ENCODE measurements around the gene NELFE.
"Not testable (repeated sequence)": the region's sequence is repeated elsewhere in the genome, so short reads cannot be mapped to it uniquely, and the experiment has no call there.

Gene NELFE

GRCh38 chr6:32002546-32003268 lies 43.9 kb upstream of the NELFE start:
- H3K27ac ChIP-seq; H2AFZ ChIP-seq (ENCODE audit: low read depth); H3K27me3 ChIP-seq (ENCODE audit: insufficient read depth, low read depth); H3K4me2 ChIP-seq; H3K4me3 ChIP-seq (IDR thresholded peaks at IDR 0.05; ENCODE audit: insufficient read depth, low read depth, low read length); H4K20me1 ChIP-seq (ENCODE audit: insufficient read depth); H3K4me1 ChIP-seq (ENCODE audit: low read depth, poor library complexity, severe bottlenecking); H3K36me3 ChIP-seq (ENCODE audit: insufficient read depth); H3K9ac ChIP-seq; H3K79me2 ChIP-seq (ENCODE audit: insufficient read depth, low read depth): not testable (repeated sequence)

GRCh38 chr6:31996385-31996784 lies 37.6 kb upstream of the NELFE start:
- not testable (repeated sequence) for H3K79me2 ChIP-seq (ENCODE audit: insufficient read depth, low read depth); H4K20me1 ChIP-seq (ENCODE audit: insufficient read depth); H3K27ac ChIP-seq; H3K9ac ChIP-seq; H3K4me3 ChIP-seq (IDR thresholded peaks at IDR 0.05; ENCODE audit: insufficient read depth, low read depth, low read length); H3K27me3 ChIP-seq (ENCODE audit: insufficient read depth, low read depth); H3K36me3 ChIP-seq (ENCODE audit: insufficient read depth); H3K4me2 ChIP-seq; H2AFZ ChIP-seq (ENCODE audit: low read depth); H3K4me1 ChIP-seq (ENCODE audit: low read depth, poor library complexity, severe bottlenecking)

- not testable (repeated sequence) for H3K27me3 ChIP-seq (ENCODE audit: insufficient read depth, low read depth); H4K20me1 ChIP-seq (ENCODE audit: insufficient read depth); H3K79me2 ChIP-seq (ENCODE audit: insufficient read depth, low read depth); H3K4me3 ChIP-seq (IDR thresholded peaks at IDR 0.05; ENCODE audit: insufficient read depth, low read depth, low read length); H3K36me3 ChIP-seq (ENCODE audit: insufficient read depth); H2AFZ ChIP-seq (ENCODE audit: low read depth); H3K27ac ChIP-seq; H3K4me1 ChIP-seq (ENCODE audit: low read depth, poor library complexity, severe bottlenecking); H3K9ac ChIP-seq; H3K4me2 ChIP-seq
Observed at GRCh38 chr6:31994421-31994820, 35.6 kb upstream of the NELFE start.

GRCh38 chr6:31989363-31989762 lies 30.6 kb upstream of the NELFE start:
- not testable (repeated sequence) for H3K9ac ChIP-seq; H3K79me2 ChIP-seq (ENCODE audit: insufficient read depth, low read depth); H3K27ac ChIP-seq; H3K4me3 ChIP-seq (IDR thresholded peaks at IDR 0.05; ENCODE audit: insufficient read depth, low read depth, low read length); H3K4me2 ChIP-seq; H4K20me1 ChIP-seq (ENCODE audit: insufficient read depth); H2AFZ ChIP-seq (ENCODE audit: low read depth); H3K27me3 ChIP-seq (ENCODE audit: insufficient read depth, low read depth); H3K4me1 ChIP-seq (ENCODE audit: low read depth, poor library complexity, severe bottlenecking); H3K36me3 ChIP-seq (ENCODE audit: insufficient read depth)

GRCh38 chr6:31981744-31982143 lies 23.0 kb upstream of the NELFE start, which contains the start of gene C4A:
Gene C4A, plus strand, starts transcription at chr6:31982057. Its CDS starts 51 bp downstream, at chr6:31982108.
- H3K79me2 ChIP-seq (ENCODE audit: insufficient read depth, low read depth); H3K27me3 ChIP-seq (ENCODE audit: insufficient read depth, low read depth); H2AFZ ChIP-seq (ENCODE audit: low read depth); H3K36me3 ChIP-seq (ENCODE audit: insufficient read depth); H4K20me1 ChIP-seq (ENCODE audit: insufficient read depth); H3K4me2 ChIP-seq; H3K4me3 ChIP-seq (IDR thresholded peaks at IDR 0.05; ENCODE audit: insufficient read depth, low read depth, low read length); H3K9ac ChIP-seq; H3K27ac ChIP-seq; H3K4me1 ChIP-seq (ENCODE audit: low read depth, poor library complexity, severe bottlenecking): not testable (repeated sequence)

- H3K79me2 ChIP-seq (ENCODE audit: insufficient read depth, low read depth); H3K4me1 ChIP-seq (ENCODE audit: low read depth, poor library complexity, severe bottlenecking); H3K27me3 ChIP-seq (ENCODE audit: insufficient read depth, low read depth); H3K9ac ChIP-seq; H3K4me2 ChIP-seq; H3K36me3 ChIP-seq (ENCODE audit: insufficient read depth); H4K20me1 ChIP-seq (ENCODE audit: insufficient read depth); H3K27ac ChIP-seq; H2AFZ ChIP-seq (ENCODE audit: low read depth); H3K4me3 ChIP-seq (IDR thresholded peaks at IDR 0.05; ENCODE audit: insufficient read depth, low read depth, low read length): not testable (repeated sequence)
Observed at GRCh38 chr6:31980998-31981397, 22.2 kb upstream of the NELFE start.

- H3K4me2 ChIP-seq; H3K36me3 ChIP-seq (ENCODE audit: insufficient read depth); H3K27me3 ChIP-seq (ENCODE audit: insufficient read depth, low read depth); H3K79me2 ChIP-seq (ENCODE audit: insufficient read depth, low read depth); H3K4me3 ChIP-seq (IDR thresholded peaks at IDR 0.05; ENCODE audit: insufficient read depth, low read depth, low read length); H4K20me1 ChIP-seq (ENCODE audit: insufficient read depth); H3K4me1 ChIP-seq (ENCODE audit: low read depth, poor library complexity, severe bottlenecking); H3K9ac ChIP-seq; H3K27ac ChIP-seq; H2AFZ ChIP-seq (ENCODE audit: low read depth): not testable (repeated sequence)
Observed at GRCh38 chr6:31980195-31980876, 21.6 kb upstream of the NELFE start.

All from KMS-11 (cell line).